ENCODE data around the gene BRD4. TPM values are rescaled to one million over a fixed set of nuclear protein-coding genes. Genes with fewer than 3 reads are reported as not detected.
A peak's percentile ranks its signal among the peaks of the same experiment; 100 is the strongest.

BRD4 gene
- total RNA-seq, 1 donor: 25.7 TPM

DNA sequence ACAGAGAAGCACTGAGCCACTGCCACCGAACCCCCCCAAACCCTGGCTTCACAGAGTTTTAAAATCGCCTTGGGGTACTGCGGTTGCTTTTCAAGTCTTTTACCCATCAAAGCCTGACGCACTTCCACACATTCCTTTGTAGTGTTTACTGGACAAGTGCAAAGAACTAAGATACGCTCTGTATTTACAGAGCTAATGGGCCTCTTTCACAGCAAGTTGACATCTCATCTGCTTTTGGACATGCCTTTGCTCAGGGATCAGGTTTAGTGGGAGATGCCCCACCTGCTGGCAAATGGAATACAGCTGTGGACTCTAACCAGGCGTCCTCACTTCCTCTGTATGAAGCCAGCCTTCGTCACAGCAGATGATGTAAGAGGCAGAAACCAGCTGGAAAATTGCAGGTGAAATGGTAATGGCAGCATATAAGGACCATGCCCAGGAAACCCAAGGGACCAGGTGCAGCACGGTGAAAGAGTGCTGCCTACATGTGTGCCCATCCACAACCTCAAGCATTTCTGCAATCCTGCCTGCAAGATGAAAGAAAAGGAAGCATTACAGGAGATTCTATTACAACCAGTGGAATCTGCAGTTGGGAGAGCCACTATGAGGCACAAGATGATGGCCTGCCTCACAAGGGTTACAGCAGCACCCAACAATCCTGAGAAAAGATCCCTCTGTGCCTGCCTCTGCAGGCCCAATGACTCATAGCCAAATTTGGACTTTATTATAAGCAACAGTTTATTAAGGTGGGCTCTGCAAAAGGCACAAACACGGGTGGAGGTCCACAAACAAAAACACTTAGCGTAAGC, 34.7 kb downstream of the BRD4 start:
- peak; percentile 79 for DNase-seq (ENCODE audit: insufficient read length, low spot score, missing footprints)
- Histone ChIP-seq H3K9me3 (ENCODE audit: low read depth, low read length) (no peaks in the 10 kb centered on the region), H2AFZ (ENCODE audit: low read length) (no peak overlapping the region), H3K79me2 (ENCODE audit: insufficient read depth, low read length) (peaks cover 95% of the 10 kb centered on the region), H4K20me1 (ENCODE audit: insufficient read depth, low read length) (peaks cover 85% of the 10 kb centered on the region), H3K27me3 (ENCODE audit: insufficient read depth, low read length) (no peaks in the 10 kb centered on the region), H3K27ac (ENCODE audit: low read depth, low read length) (peak overlapping the region; percentile 51), H3K4me1 (ENCODE audit: insufficient read depth, low read length) (peaks cover 70% of the 10 kb centered on the region), H3K4me2 (ENCODE audit: insufficient read depth, low read length) (no peak overlapping the region), H3K36me3 (ENCODE audit: insufficient read depth, low read length) (no peaks in the 10 kb centered on the region), H3K4me3 (ENCODE audit: insufficient read depth, low read length) (no peak overlapping the region)
- TF ChIP-seq, protein P1, sequence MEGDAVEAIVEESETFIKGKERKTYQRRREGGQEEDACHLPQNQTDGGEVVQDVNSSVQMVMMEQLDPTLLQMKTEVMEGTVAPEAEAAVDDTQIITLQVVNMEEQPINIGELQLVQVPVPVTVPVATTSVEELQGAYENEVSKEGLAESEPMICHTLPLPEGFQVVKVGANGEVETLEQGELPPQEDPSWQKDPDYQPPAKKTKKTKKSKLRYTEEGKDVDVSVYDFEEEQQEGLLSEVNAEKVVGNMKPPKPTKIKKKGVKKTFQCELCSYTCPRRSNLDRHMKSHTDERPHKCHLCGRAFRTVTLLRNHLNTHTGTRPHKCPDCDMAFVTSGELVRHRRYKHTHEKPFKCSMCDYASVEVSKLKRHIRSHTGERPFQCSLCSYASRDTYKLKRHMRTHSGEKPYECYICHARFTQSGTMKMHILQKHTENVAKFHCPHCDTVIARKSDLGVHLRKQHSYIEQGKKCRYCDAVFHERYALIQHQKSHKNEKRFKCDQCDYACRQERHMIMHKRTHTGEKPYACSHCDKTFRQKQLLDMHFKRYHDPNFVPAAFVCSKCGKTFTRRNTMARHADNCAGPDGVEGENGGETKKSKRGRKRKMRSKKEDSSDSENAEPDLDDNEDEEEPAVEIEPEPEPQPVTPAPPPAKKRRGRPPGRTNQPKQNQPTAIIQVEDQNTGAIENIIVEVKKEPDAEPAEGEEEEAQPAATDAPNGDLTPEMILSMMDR (IDR thresholded peaks at IDR 0.05; ENCODE audit: extremely low read depth, low read depth, low read length): no peak

DNA sequence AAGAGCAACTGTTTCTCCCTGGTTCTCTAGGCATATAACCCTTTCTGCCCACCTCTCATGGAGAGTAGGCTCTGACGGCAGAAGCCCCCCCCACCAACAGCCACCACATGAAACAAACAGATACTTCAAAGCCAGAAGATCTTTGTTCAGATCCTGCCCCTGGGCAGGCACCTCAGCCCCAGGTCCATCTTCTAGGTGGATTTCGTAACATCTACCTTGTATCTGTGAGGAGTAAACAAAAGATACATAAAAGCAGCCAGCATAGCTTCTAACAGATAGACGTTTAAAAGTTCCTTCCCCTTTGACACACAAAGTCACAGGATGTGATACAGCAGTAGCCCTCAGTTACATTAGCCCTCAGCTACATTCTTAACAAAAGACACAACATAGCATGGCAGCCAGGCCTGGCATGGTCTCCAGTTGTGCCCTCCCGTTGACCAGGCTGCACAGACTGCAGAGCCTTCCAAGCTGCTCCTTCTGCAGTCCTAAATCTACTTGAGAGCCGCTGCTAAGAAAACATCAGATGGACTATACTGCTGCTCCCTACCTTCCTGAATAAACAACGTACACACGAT, 35.4 kb downstream of the BRD4 start:
- Histone ChIP-seq H3K4me2 (ENCODE audit: insufficient read depth, low read length) (no peak overlapping the region), H3K9me3 (ENCODE audit: low read depth, low read length) (no peaks in the 10 kb centered on the region), H3K4me3 (ENCODE audit: insufficient read depth, low read length) (no peak overlapping the region), H2AFZ (ENCODE audit: low read length) (no peak overlapping the region), H3K79me2 (ENCODE audit: insufficient read depth, low read length) (peaks cover 94% of the 10 kb centered on the region), H3K36me3 (ENCODE audit: insufficient read depth, low read length) (no peaks in the 10 kb centered on the region), H4K20me1 (ENCODE audit: insufficient read depth, low read length) (peaks cover 84% of the 10 kb centered on the region), H3K4me1 (ENCODE audit: insufficient read depth, low read length) (peaks cover 70% of the 10 kb centered on the region), H3K27ac (ENCODE audit: low read depth, low read length) (peak overlapping the region; percentile 51), H3K27me3 (ENCODE audit: insufficient read depth, low read length) (no peaks in the 10 kb centered on the region)
- no peak for DNase-seq (ENCODE audit: insufficient read length, low spot score, missing footprints)
- TF ChIP-seq, protein P1 (IDR thresholded peaks at IDR 0.05; ENCODE audit: extremely low read depth, low read depth, low read length): no peak

DNA sequence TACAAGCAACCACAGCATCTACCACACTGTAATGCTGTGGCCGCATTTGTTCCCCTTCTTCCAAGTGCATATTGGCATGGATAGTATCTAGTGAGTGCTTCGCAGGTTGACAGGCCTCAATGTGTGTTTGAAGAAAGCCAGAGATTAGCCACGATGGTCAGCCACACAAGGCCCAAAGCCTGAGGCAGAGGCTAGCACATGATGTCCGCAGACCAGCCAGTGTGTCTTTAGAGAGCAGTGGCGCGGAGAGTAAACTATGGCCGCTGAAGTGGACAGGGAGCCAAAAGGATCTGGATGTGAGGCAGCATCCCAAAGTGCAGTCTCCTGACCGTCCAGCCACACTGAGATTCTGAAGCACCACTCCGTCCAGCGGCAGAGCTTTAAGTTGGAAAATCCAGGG, 36.0 kb downstream of the BRD4 start:
- Histone ChIP-seq H3K79me2 (ENCODE audit: insufficient read depth, low read length) (peaks cover 97% of the 10 kb centered on the region), H3K4me1 (ENCODE audit: insufficient read depth, low read length) (peaks cover 74% of the 10 kb centered on the region), H3K27me3 (ENCODE audit: insufficient read depth, low read length) (no peaks in the 10 kb centered on the region), H3K27ac (ENCODE audit: low read depth, low read length) (peak overlapping the region; percentile 51), H3K4me2 (ENCODE audit: insufficient read depth, low read length) (no peak overlapping the region), H3K9me3 (ENCODE audit: low read depth, low read length) (no peaks in the 10 kb centered on the region), H3K36me3 (ENCODE audit: insufficient read depth, low read length) (no peaks in the 10 kb centered on the region), H3K4me3 (ENCODE audit: insufficient read depth, low read length) (no peak overlapping the region), H4K20me1 (ENCODE audit: insufficient read depth, low read length) (peaks cover 88% of the 10 kb centered on the region), H2AFZ (ENCODE audit: low read length) (no peak overlapping the region)
- TF ChIP-seq, protein P1 (IDR thresholded peaks at IDR 0.05; ENCODE audit: extremely low read depth, low read depth, low read length): no peak
- peak; percentile 59 for DNase-seq (ENCODE audit: insufficient read length, low spot score, missing footprints)

DNA sequence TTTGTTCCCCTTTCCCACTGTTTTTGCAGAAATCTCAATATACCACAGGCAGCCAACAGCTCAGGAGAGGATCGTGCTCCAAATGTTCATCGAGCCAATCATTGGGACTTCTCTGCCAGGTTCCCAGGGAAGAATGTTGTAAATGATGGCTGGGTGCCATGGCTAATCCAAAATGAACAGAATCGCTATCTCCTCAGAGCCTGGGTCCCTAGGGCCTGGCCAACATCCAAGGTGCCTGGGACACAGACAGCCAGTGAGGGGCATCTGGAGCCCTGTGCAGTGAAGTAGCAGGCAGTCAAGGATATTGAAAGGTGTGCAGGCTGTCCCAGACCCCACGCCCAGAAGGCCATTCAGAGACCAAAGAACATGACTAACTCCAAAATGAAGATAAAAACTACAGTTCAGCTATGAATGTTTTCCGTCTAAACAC, 37.8 kb downstream of the BRD4 start:
- H3K27me3 ChIP-seq (ENCODE audit: insufficient read depth, low read length): no peaks in the 10 kb centered on the region
- H3K9me3 ChIP-seq (ENCODE audit: low read depth, low read length): no peaks in the 10 kb centered on the region
- peaks cover 97% of the 10 kb centered on the region for H3K79me2 ChIP-seq (ENCODE audit: insufficient read depth, low read length)
- no peaks in the 10 kb centered on the region for H3K36me3 ChIP-seq (ENCODE audit: insufficient read depth, low read length)
- peaks cover 65% of the 10 kb centered on the region for H3K4me1 ChIP-seq (ENCODE audit: insufficient read depth, low read length)
- H3K27ac ChIP-seq (ENCODE audit: low read depth, low read length): peak overlapping the region; percentile 16
- no peak overlapping the region for H3K4me2 ChIP-seq (ENCODE audit: insufficient read depth, low read length)
- H3K4me3 ChIP-seq (ENCODE audit: insufficient read depth, low read length): no peak overlapping the region
- H4K20me1 ChIP-seq (ENCODE audit: insufficient read depth, low read length): peaks cover 89% of the 10 kb centered on the region
- TF ChIP-seq, protein P1 (IDR thresholded peaks at IDR 0.05; ENCODE audit: extremely low read depth, low read depth, low read length): no peak
- H2AFZ ChIP-seq (ENCODE audit: low read length): no peak overlapping the region
- no peak for DNase-seq (ENCODE audit: insufficient read length, low spot score, missing footprints)

Data from osteoblast (primary cell).